ENCODE results near the gene TCF7L2. TPM values are rescaled to one million over a fixed set of nuclear protein-coding genes. Genes with fewer than 3 reads are reported as not detected.

TCF7L2 gene
- total and polyA plus RNA-seq, 4 donors: 14.0 to 57.8 (median 34.8) TPM

- H3K4me3 ChIP-seq (ENCODE audit: low read length in 2 of 2): no peak overlapping the region
- 92 to 95% methylated on average over 9 of the region's 9 CpGs for WGBS, 2 donors
- no peak for DNase-seq
- no peaks in the 10 kb centered on the region for H3K27me3 ChIP-seq (ENCODE audit: control insufficient read depth in 1 of 2, insufficient read depth in 2 of 2, low read length in 1 of 2)
- H3K4me1 ChIP-seq (ENCODE audit: control insufficient read depth in 1 of 2, insufficient read depth in 2 of 2, low read length in 2 of 2): peaks cover 0 to 3% of the 10 kb centered on the region in 2 donors
- H3K27ac ChIP-seq (ENCODE audit: low read depth in 1 of 2, low read length in 2 of 2): no peak overlapping the region
- H3K36me3 ChIP-seq (ENCODE audit: control insufficient read depth in 1 of 2, insufficient read depth in 2 of 2, low read length in 1 of 2): no peaks in the 10 kb centered on the region
- ATAC-seq (ENCODE audit: low FRiP score): no peak
- intact Hi-C loops (cut with DNase I): no loop called here
- H3K9me3 ChIP-seq (ENCODE audit: control insufficient read depth, low read length): no peaks in the 10 kb centered on the region
Measured at GRCh38 chr10:113089551-113089950, 139.5 kb downstream of the TCF7L2 start.

- no peaks in the 10 kb centered on the region for H3K27me3 ChIP-seq (ENCODE audit: control insufficient read depth in 1 of 2, insufficient read depth in 2 of 2, low read length in 1 of 2)
- no peak for ATAC-seq (ENCODE audit: low FRiP score)
- no peak overlapping the region for H3K4me3 ChIP-seq (ENCODE audit: low read length in 2 of 2)
- WGBS, 2 donors: 85 to 88% methylated on average over 4 of the region's 4 CpGs
- H3K27ac ChIP-seq (ENCODE audit: low read depth in 1 of 2, low read length in 2 of 2): no peak overlapping the region
- intact Hi-C loops (cut with DNase I): no loop called here
- DNase-seq: no peak
- no peaks in the 10 kb centered on the region for H3K36me3 ChIP-seq (ENCODE audit: control insufficient read depth in 1 of 2, insufficient read depth in 2 of 2, low read length in 1 of 2)
- H3K4me1 ChIP-seq (ENCODE audit: control insufficient read depth in 1 of 2, insufficient read depth in 2 of 2, low read length in 2 of 2): peaks cover 0 to 3% of the 10 kb centered on the region in 2 donors
- no peaks in the 10 kb centered on the region for H3K9me3 ChIP-seq (ENCODE audit: control insufficient read depth, low read length)
Measured at GRCh38 chr10:113091920-113092319, 141.9 kb downstream of the TCF7L2 start.

DNA sequence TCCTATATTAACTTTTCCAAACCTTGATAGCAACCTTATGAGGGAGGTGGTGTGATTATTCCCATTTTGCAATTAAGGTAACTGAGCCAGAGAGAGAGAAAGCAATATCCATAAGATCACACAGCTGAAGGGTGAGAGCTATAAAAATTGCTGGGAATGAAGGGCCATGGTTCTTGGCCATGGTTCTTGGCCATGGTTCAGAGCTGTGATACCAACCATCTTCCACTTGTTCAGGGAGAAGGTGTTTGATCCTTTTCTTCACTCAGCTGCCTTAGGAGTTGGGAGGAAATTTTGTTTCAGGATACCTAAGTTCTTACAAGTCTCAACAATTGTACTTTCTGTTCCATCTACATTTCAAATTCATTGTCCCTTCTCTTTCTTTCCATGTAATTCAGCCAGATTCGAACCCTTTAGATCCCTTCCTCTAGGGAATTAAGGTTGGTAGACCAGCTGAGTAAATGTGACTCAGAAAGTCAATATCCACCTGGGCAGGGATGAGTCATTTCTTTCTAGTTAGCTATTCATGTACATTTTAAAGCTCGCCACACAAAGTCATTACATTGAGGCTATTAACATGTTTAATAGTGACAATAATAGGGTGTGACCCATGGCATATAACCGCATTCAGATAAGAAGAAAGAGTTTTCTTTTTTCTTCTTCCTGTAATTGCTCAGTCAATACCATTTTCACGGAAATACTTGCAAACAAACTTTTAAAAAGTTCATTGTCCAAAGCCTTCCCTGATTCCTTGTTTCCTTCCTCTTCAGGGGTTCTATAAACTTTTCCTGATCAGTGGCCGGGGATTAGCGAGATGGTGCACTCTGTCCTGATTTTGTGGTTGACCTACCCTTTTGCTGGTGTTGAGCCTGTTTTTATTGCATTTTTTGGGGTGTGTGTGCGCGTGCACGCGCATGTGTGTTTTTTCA is 143.4 kb downstream of the TCF7L2 start:
- Histone ChIP-seq H3K27me3 (ENCODE audit: control insufficient read depth in 1 of 2, insufficient read depth in 2 of 2, low read length in 1 of 2) (no peaks in the 10 kb centered on the region), H3K4me1 (ENCODE audit: control insufficient read depth in 1 of 2, insufficient read depth in 2 of 2, low read length in 2 of 2) (no peaks in the 10 kb centered on the region), H3K9me3 (ENCODE audit: control insufficient read depth, low read length) (no peaks in the 10 kb centered on the region), H3K4me3 (ENCODE audit: low read length in 2 of 2) (no peak overlapping the region), H3K36me3 (ENCODE audit: control insufficient read depth in 1 of 2, insufficient read depth in 2 of 2, low read length in 1 of 2) (no peaks in the 10 kb centered on the region), H3K27ac (ENCODE audit: low read depth in 1 of 2, low read length in 2 of 2) (no peak overlapping the region)
- 93 to 95% methylated on average over 10 of the region's 10 CpGs for WGBS, 2 donors
- no peak for DNase-seq
- ATAC-seq (ENCODE audit: low FRiP score): no peak
- intact Hi-C loops (cut with DNase I): no loop called here

DNA sequence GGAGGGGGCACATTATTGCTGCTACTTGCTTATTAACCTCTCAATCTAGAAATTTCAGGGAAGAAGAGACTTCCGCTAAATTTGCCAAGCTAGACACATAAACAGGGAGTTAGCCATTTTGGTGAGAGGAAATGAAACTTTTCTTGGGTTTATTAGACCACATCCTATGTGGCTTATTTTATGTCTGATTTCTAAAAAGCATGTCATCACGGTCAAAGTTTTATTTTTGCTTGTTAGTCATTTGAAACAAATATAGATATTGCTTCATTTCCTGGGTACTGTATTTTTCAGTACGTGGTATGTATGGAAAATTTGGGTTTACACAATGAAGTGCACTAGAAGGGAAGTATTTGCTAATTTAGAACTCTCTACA is 144.1 kb downstream of the TCF7L2 start:
- H3K4me3 ChIP-seq (ENCODE audit: low read length in 2 of 2): no peak overlapping the region
- no peaks in the 10 kb centered on the region for H3K9me3 ChIP-seq (ENCODE audit: control insufficient read depth, low read length)
- no peak overlapping the region for H3K27ac ChIP-seq (ENCODE audit: low read depth in 1 of 2, low read length in 2 of 2)
- H3K27me3 ChIP-seq (ENCODE audit: control insufficient read depth in 1 of 2, insufficient read depth in 2 of 2, low read length in 1 of 2): no peaks in the 10 kb centered on the region
- ATAC-seq (ENCODE audit: low FRiP score) (no peak), DNase-seq (no peak)
- H3K36me3 ChIP-seq (ENCODE audit: control insufficient read depth in 1 of 2, insufficient read depth in 2 of 2, low read length in 1 of 2): no peaks in the 10 kb centered on the region
- 53 to 59% methylated on average over 3 of the region's 3 CpGs for WGBS, 2 donors
- no peaks in the 10 kb centered on the region for H3K4me1 ChIP-seq (ENCODE audit: control insufficient read depth in 1 of 2, insufficient read depth in 2 of 2, low read length in 2 of 2)
- intact Hi-C loops (cut with DNase I): no loop called here

GRCh38 chr10:113095419-113096127 is 145.5 kb downstream of the TCF7L2 start:
- 88% methylated on average over 15 of the region's 15 CpGs for WGBS, 2 donors
- no peaks in the 10 kb centered on the region for H3K4me1 ChIP-seq (ENCODE audit: control insufficient read depth in 1 of 2, insufficient read depth in 2 of 2, low read length in 2 of 2)
- DNase-seq (no peak), ATAC-seq (ENCODE audit: low FRiP score) (no peak)
- H3K27ac ChIP-seq (ENCODE audit: low read depth in 1 of 2, low read length in 2 of 2): no peak overlapping the region
- intact Hi-C loops (cut with DNase I): no loop called here
- H3K9me3 ChIP-seq (ENCODE audit: control insufficient read depth, low read length): no peaks in the 10 kb centered on the region
- no peaks in the 10 kb centered on the region for H3K36me3 ChIP-seq (ENCODE audit: control insufficient read depth in 1 of 2, insufficient read depth in 2 of 2, low read length in 1 of 2)
- no peak overlapping the region for H3K4me3 ChIP-seq (ENCODE audit: low read length in 2 of 2)
- H3K27me3 ChIP-seq (ENCODE audit: control insufficient read depth in 1 of 2, insufficient read depth in 2 of 2, low read length in 1 of 2): no peaks in the 10 kb centered on the region

- no peak overlapping the region for H3K27ac ChIP-seq (ENCODE audit: low read depth in 1 of 2, low read length in 2 of 2)
- peak in 1 of 2 donors; percentile 56 for DNase-seq
- no peaks in the 10 kb centered on the region for H3K27me3 ChIP-seq (ENCODE audit: control insufficient read depth in 1 of 2, insufficient read depth in 2 of 2, low read length in 1 of 2)
- intact Hi-C loops (cut with DNase I): no loop called here
- no peaks in the 10 kb centered on the region for H3K9me3 ChIP-seq (ENCODE audit: control insufficient read depth, low read length)
- peak; percentile 59 for ATAC-seq (ENCODE audit: low FRiP score)
- H3K36me3 ChIP-seq (ENCODE audit: control insufficient read depth in 1 of 2, insufficient read depth in 2 of 2, low read length in 1 of 2): no peaks in the 10 kb centered on the region
- no peak overlapping the region for H3K4me3 ChIP-seq (ENCODE audit: low read length in 2 of 2)
- WGBS, 2 donors: 63 to 64% methylated on average over 11 of the region's 11 CpGs
- H3K4me1 ChIP-seq (ENCODE audit: control insufficient read depth in 1 of 2, insufficient read depth in 2 of 2, low read length in 2 of 2): no peaks in the 10 kb centered on the region
Measured at GRCh38 chr10:113096128-113096996, 146.3 kb downstream of the TCF7L2 start.

GRCh38 chr10:113097036-113097435 is 147.0 kb downstream of the TCF7L2 start:
- no peak overlapping the region for H3K4me3 ChIP-seq (ENCODE audit: low read length in 2 of 2)
- no peaks in the 10 kb centered on the region for H3K27me3 ChIP-seq (ENCODE audit: control insufficient read depth in 1 of 2, insufficient read depth in 2 of 2, low read length in 1 of 2)
- no peak for DNase-seq
- H3K27ac ChIP-seq (ENCODE audit: low read depth in 1 of 2, low read length in 2 of 2): no peak overlapping the region
- H3K4me1 ChIP-seq (ENCODE audit: control insufficient read depth in 1 of 2, insufficient read depth in 2 of 2, low read length in 2 of 2): no peaks in the 10 kb centered on the region
- no peak for ATAC-seq (ENCODE audit: low FRiP score)
- H3K36me3 ChIP-seq (ENCODE audit: control insufficient read depth in 1 of 2, insufficient read depth in 2 of 2, low read length in 1 of 2): no peaks in the 10 kb centered on the region
- intact Hi-C loops (cut with DNase I): no loop called here
- H3K9me3 ChIP-seq (ENCODE audit: control insufficient read depth, low read length): no peaks in the 10 kb centered on the region
- 86 to 100% methylated on average over 6 of the region's 6 CpGs for WGBS, 2 donors

GRCh38 chr10:113099431-113100183 is 149.6 kb downstream of the TCF7L2 start:
- no peak for ATAC-seq (ENCODE audit: low FRiP score)
- H3K27ac ChIP-seq (ENCODE audit: low read depth in 1 of 2, low read length in 2 of 2): no peak overlapping the region

More at GRCh38 chr10:113099431-113100183, 149.6 kb downstream of the TCF7L2 start:
- no peaks in the 10 kb centered on the region for H3K4me1 ChIP-seq (ENCODE audit: control insufficient read depth in 1 of 2, insufficient read depth in 2 of 2, low read length in 2 of 2)
- H3K36me3 ChIP-seq (ENCODE audit: control insufficient read depth in 1 of 2, insufficient read depth in 2 of 2, low read length in 1 of 2): no peaks in the 10 kb centered on the region
- H3K4me3 ChIP-seq (ENCODE audit: low read length in 2 of 2): no peak overlapping the region
- 80 to 85% methylated on average over 13 of the region's 13 CpGs for WGBS, 2 donors
- H3K27me3 ChIP-seq (ENCODE audit: control insufficient read depth in 1 of 2, insufficient read depth in 2 of 2, low read length in 1 of 2): no peaks in the 10 kb centered on the region
- intact Hi-C loops (cut with DNase I): no loop called here
- DNase-seq: no peak
- H3K9me3 ChIP-seq (ENCODE audit: control insufficient read depth, low read length): no peaks in the 10 kb centered on the region
